ENCODE measurements around the gene ARHGEF4.

GRCh38 chr2:130957915-130958314 is 121.2 kb downstream of the ARHGEF4 start:
- no peak for TF ChIP-seq EZH2 (IDR thresholded peaks at IDR 0.05; ENCODE audit: low read depth, unreplicated experiment)
- no peak for TF ChIP-seq CTCF (conservative IDR thresholded peaks at IDR 0.05; ENCODE audit: low read depth in 2 of 2)

All from GM23338 (cell line).